HEK293T (cell line): ENCODE results near the gene SOX14.

Experiments used
- CTCF ChIA-PET: fragments of 350-600 bp; formaldehyde crosslinking; extraction: SDS; loops from one replicate; lab custom pipeline; 2021; ENCODE audit warnings: antibody characterized with exemption, inconsistent platforms; lab: Yijun Ruan, JAX
- POLR2A ChIA-PET: fragments of 350-600 bp; formaldehyde crosslinking; extraction: SDS; loops from one replicate; lab custom pipeline; 2020; ENCODE audit warnings: antibody characterized with exemption, inconsistent platforms; lab: Yijun Ruan, JAX
- DNase-seq: peaks from one replicate; pipeline ENCODE4 v3.0.0; 2012; ENCODE audit warnings: mixed read lengths; ENCODE audit errors: extremely low spot score
- ARNT ChIP-seq: fragments of 450-650 bp; IDR thresholded peaks from 2 replicates; pipeline ENCODE4 v1.6.1; 2017; ENCODE audit warnings: mild to moderate bottlenecking
- BHLHE40 ChIP-seq: fragments of 450-650 bp; IDR thresholded peaks from 2 replicates; pipeline ENCODE4 v1.6.1; 2016; ENCODE audit warnings: mild to moderate bottlenecking, moderate library complexity, borderline replicate concordance
- CTBP1 ChIP-seq: fragments of 450-650 bp; IDR thresholded peaks from 2 replicates; pipeline ENCODE4 v1.6.1; 2016; ENCODE audit warnings: borderline replicate concordance
- ELF4 ChIP-seq: fragments of 450-650 bp; IDR thresholded peaks from 2 replicates; pipeline ENCODE4 v1.6.1; 2017; ENCODE audit warnings: antibody characterized with exemption
- FOXA1 ChIP-seq: fragments of 450-650 bp; IDR thresholded peaks from 2 replicates; pipeline ENCODE4 v1.6.1; 2016; ENCODE audit warnings: mild to moderate bottlenecking
- FOXK2 ChIP-seq: fragments of 450-650 bp; IDR thresholded peaks from 2 replicates; pipeline ENCODE4 v1.6.1; 2016; ENCODE audit warnings: mild to moderate bottlenecking
- FOXM1 ChIP-seq: fragments of 450-650 bp; IDR thresholded peaks from 2 replicates; pipeline ENCODE4 v1.6.1; 2017; ENCODE audit warnings: mild to moderate bottlenecking, borderline replicate concordance
- HDGF ChIP-seq: fragments of 450-650 bp; IDR thresholded peaks from 2 replicates; pipeline ENCODE4 v1.6.1; 2017; ENCODE audit warnings: antibody characterized with exemption, borderline replicate concordance
- L3MBTL2 ChIP-seq: fragments of 450-650 bp; conservative IDR thresholded peaks from 2 replicates; pipeline ENCODE4 v1.6.1; 2016; ENCODE audit warnings: mild to moderate bottlenecking
- LEF1 ChIP-seq: fragments of 450-650 bp; IDR thresholded peaks from 2 replicates; pipeline ENCODE4 v1.6.1; 2017; ENCODE audit warnings: mild to moderate bottlenecking, borderline replicate concordance
- NFRKB ChIP-seq: fragments of 450-650 bp; IDR thresholded peaks from 2 replicates; pipeline ENCODE4 v1.6.1; 2016; ENCODE audit warnings: mild to moderate bottlenecking, moderate library complexity
- SP1 ChIP-seq: fragments of 450-650 bp; IDR thresholded peaks from 2 replicates; pipeline ENCODE4 v1.6.1; 2017
- SUZ12 ChIP-seq: fragments of 450-650 bp; IDR thresholded peaks from 2 replicates; pipeline ENCODE4 v1.6.1; 2016; ENCODE audit warnings: mild to moderate bottlenecking
- TARDBP ChIP-seq: fragments of 450-650 bp; IDR thresholded peaks from 2 replicates; pipeline ENCODE4 v1.6.1; 2016
- ZNF384 ChIP-seq: fragments of 450-650 bp; IDR thresholded peaks from 2 replicates; pipeline ENCODE4 v1.6.1; 2016
- TF ChIP-seq, protein P1 (sequence below): fragments of 450-650 bp; IDR thresholded peaks from 2 replicates; pipeline ENCODE4 v1.6.1; 2016

Gene SOX14

DNA sequence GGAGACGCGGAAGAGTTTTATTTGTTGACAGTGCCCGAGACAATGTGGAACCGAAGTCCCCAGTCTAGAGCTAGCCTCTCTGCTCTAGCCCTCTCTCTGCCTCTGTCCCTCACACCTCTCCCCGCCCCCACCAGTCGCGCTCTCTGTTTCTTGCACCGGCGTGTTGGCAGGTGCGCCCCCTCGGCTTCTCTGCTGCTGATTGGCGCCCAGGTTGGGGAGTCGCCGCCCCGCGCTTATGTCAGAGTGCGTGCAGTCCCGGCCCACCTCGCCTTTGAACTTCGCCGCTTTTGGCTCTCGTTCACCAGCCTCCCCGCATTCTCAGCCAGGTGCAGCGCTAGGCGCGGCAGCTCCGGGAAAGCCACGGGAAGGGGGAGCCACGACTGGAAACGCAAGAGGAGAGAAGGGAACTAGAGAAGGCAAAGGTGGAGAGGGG lies at the start of gene SOX14:
Gene SOX14, plus strand, starts transcription at position 315 of the 433 bp plus-strand sequence. CDS start 470 bp downstream, outside the sequence.
- ChIA-PET CTCF (no interaction called here), POLR2A (no interaction called here)
- no peak for TF ChIP-seq BHLHE40
- TF ChIP-seq, protein P1, sequence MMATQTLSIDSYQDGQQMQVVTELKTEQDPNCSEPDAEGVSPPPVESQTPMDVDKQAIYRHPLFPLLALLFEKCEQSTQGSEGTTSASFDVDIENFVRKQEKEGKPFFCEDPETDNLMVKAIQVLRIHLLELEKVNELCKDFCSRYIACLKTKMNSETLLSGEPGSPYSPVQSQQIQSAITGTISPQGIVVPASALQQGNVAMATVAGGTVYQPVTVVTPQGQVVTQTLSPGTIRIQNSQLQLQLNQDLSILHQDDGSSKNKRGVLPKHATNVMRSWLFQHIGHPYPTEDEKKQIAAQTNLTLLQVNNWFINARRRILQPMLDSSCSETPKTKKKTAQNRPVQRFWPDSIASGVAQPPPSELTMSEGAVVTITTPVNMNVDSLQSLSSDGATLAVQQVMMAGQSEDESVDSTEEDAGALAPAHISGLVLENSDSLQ = no peak
- no peak for TF ChIP-seq HDGF
- no peak for TF ChIP-seq SUZ12
- TF ChIP-seq ZNF384 = no peak
- no peak for TF ChIP-seq FOXA1
- TF ChIP-seq NFRKB = no peak
- no peak for TF ChIP-seq CTBP1
- peak; percentile 22 for DNase-seq

DNA sequence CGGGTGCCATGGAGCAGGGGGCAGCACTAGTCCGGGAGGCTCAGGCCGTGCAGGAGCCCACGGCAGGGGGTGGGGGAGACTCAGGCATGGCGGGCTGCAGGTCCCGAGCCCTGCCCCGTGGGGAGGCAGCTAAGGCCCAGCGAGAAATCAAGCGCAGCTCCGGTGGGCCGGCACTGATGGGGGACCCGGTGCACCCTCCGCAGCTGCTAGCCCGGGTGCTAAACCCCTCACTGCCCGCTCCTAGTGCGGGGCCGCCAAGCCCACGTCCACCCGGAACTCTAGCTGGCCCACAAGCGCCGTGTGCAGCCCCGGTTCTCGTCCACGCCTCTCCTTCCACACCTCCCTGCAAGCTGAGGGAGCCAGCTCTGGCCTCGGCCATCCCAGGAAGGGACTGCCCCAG lies 49.6 kb upstream of the SOX14 start:
- POLR2A ChIA-PET = no interaction called here
- CTCF ChIA-PET = no interaction called here
- TF ChIP-seq ZNF384 = no peak
- TF ChIP-seq BHLHE40 = no peak
- TF ChIP-seq, protein P1 = no peak
- TF ChIP-seq ARNT = no peak
- no peak for TF ChIP-seq L3MBTL2
- no peak for TF ChIP-seq FOXK2
- no peak for TF ChIP-seq NFRKB
- TF ChIP-seq TARDBP = no peak
- TF ChIP-seq HDGF = no peak
- no peak for TF ChIP-seq CTBP1
- no peak for TF ChIP-seq SP1
- no peak for TF ChIP-seq ELF4
- TF ChIP-seq FOXA1 = no peak
- TF ChIP-seq SUZ12 = no peak
- no peak for TF ChIP-seq FOXM1
- no peak for TF ChIP-seq LEF1
- DNase-seq = no peak

DNA sequence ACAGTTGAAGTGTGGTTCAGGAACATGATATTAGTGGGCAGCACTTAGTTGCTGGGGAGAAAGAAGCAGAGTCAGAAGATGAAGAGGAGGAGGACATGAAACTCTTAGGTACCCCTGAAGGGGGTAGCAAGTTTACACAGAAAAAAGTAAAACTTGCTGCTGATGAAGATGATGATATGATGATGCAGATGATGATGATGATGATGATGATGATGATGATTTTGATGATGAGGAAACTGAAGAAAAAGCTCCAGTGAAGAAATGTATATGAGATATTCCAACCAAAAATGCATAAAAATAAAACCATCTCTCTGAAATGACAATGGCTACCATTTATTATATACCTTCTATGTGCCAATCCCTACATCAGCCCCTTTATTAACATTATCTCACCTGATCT lies 39.9 kb upstream of the SOX14 start:
- TF ChIP-seq ZNF384 (no peak), FOXK2 (no peak), L3MBTL2 (no peak), NFRKB (no peak), FOXM1 (no peak), TARDBP (no peak), HDGF (no peak), SUZ12 (no peak), FOXA1 (no peak), BHLHE40 (no peak), ELF4 (no peak), ARNT (no peak), SP1 (no peak), LEF1 (no peak), CTBP1 (no peak)
- TF ChIP-seq, protein P1 = no peak
- ChIA-PET CTCF (no interaction called here), POLR2A (no interaction called here)
- DNase-seq = no peak

DNA sequence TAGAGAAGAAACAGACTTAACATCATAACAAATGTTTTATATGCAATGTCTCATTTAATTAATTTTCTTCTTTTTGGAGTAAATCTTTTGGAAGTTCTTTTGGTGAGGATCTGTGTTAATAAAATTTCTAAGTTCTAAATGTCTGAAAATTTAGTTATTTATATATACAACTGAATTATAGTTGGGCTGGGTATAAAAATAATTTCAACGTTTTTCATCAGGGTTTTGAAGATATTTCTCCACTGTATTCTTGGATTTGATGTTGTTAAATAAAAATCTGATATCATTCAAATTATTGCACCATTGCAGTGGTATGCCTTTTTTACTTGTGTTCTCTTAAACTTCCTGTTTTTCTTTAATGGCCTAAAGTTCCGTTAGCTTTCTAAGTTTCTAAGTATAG lies 26.9 kb upstream of the SOX14 start:
- TF ChIP-seq, protein P1 = no peak
- no peak for TF ChIP-seq L3MBTL2
- no peak for TF ChIP-seq TARDBP
- TF ChIP-seq HDGF = no peak
- no peak for TF ChIP-seq ARNT
- no peak for TF ChIP-seq FOXM1
- no peak for TF ChIP-seq ZNF384
- TF ChIP-seq SUZ12 = no peak
- TF ChIP-seq ELF4 = no peak
- TF ChIP-seq BHLHE40 = no peak
- no peak for TF ChIP-seq NFRKB
- TF ChIP-seq LEF1 = no peak
- no peak for TF ChIP-seq CTBP1
- TF ChIP-seq FOXA1 = no peak
- DNase-seq = no peak
- ChIA-PET CTCF (no interaction called here), POLR2A (no interaction called here)

DNA sequence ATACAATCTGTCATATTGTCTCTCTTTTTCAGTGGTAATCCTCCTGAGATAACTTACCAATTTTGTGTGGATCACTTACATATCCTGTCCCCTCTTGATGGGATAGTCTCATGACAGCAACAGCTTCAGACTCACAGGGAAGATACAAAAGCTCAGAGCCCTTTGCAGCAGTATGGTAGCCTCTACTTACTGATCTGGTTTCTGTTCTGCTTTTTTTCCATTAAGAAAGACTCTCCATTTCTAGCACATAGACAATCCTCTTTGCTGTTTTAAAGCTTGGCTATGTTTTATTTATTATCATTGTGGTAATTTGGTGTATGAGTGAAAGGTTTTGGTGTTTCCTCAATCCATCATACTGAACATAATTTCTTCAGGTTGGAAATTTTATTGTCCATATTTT lies 25.4 kb upstream of the SOX14 start:
- DNase-seq = no peak
- TF ChIP-seq ARNT (no peak), NFRKB (no peak), SUZ12 (no peak), BHLHE40 (no peak), ELF4 (no peak), FOXM1 (no peak), TARDBP (no peak), LEF1 (no peak), CTBP1 (no peak), HDGF (no peak), SP1 (no peak), FOXA1 (no peak), L3MBTL2 (no peak)
- TF ChIP-seq, protein P1 = no peak
- POLR2A ChIA-PET = no interaction called here
- CTCF ChIA-PET = no interaction called here
